PC-9 (cell line): ENCODE data around the gene TSC1. TPM values are rescaled to one million over a fixed set of nuclear protein-coding genes. Genes with fewer than 3 reads are reported as not detected.

Experiments
- BruUV-seq: library from RNA; stranded (reverse); fragments of 400-500 nt; replicated peaks from 2 replicates; lab custom pipeline; 2021; lab: Mats Ljungman, UMichigan
- CTCF ChIA-PET: fragments of 300-600 bp; sonication (Branson Sonifier 250); formaldehyde crosslinking; loops from one replicate; lab custom pipeline; 2022; ENCODE audit warnings: antibody characterized with exemption; lab: Charles Lee
- POLR2A ChIA-PET: fragments of 300-600 bp; sonication (Branson Sonifier 250); formaldehyde crosslinking; loops from one replicate; lab custom pipeline; 2022; ENCODE audit warnings: antibody characterized with exemption; ENCODE audit not compliant: unreplicated experiment; lab: Charles Lee
- DNase-seq, 2 experiments: peaks; one replicate each; pipeline versions ENCODE4 v3.0.0 to v3.0.0-alpha.2; 2015 to 2022; ENCODE audit warnings: mixed read lengths in 1 of 2
- H2AFZ ChIP-seq: fragments of 200-600 bp; sonication (generic); 2 replicates; pipeline ENCODE4 v1.8.1; 2017; ENCODE audit warnings: antibody characterized with exemption
- H3F3A ChIP-seq: fragments of 200-600 bp; sonication (generic); 2 replicates; pipeline ENCODE4 v1.8.1; 2017; ENCODE audit warnings: antibody characterized with exemption, mild to moderate bottlenecking, low read depth; ENCODE audit not compliant: insufficient read depth
- H3K27ac ChIP-seq: fragments of 200-600 bp; sonication (generic); 2 replicates; pipeline ENCODE4 v1.6.1; 2016; ENCODE audit warnings: mixed run types
- H3K27me3 ChIP-seq: fragments of 200-600 bp; sonication (generic); 2 replicates; pipeline ENCODE4 v1.6.1; 2016; ENCODE audit warnings: low read depth, mixed run types; ENCODE audit not compliant: insufficient read depth
- H3K36me3 ChIP-seq: fragments of 200-600 bp; sonication (generic); 2 replicates; pipeline ENCODE4 v1.6.1; 2016; ENCODE audit warnings: low read depth, mixed run types
- H3K4me1 ChIP-seq: fragments of 200-600 bp; sonication (generic); replicated peaks from 2 replicates; pipeline ENCODE4 v1.6.1; 2016; ENCODE audit warnings: mixed run types; ENCODE audit not compliant: insufficient read depth
- H3K4me2 ChIP-seq: fragments of 200-600 bp; sonication (generic); 2 replicates; pipeline ENCODE4 v1.6.1; 2017; ENCODE audit warnings: mixed run types
- H3K4me3 ChIP-seq: fragments of 200-600 bp; sonication (generic); 2 replicates; pipeline ENCODE4 v1.6.1; 2016; ENCODE audit warnings: mixed run types
- H3K79me2 ChIP-seq: fragments of 200-600 bp; sonication (generic); 2 replicates; pipeline ENCODE4 v1.6.1; 2017; ENCODE audit warnings: low read depth, mixed run types
- H3K9me2 ChIP-seq: fragments of 200-600 bp; sonication (generic); 2 replicates; pipeline ENCODE4 v1.8.1; 2017; ENCODE audit warnings: mild to moderate bottlenecking; ENCODE audit not compliant: insufficient read depth
- H3K9me3 ChIP-seq: fragments of 200-600 bp; sonication (generic); 2 replicates; pipeline ENCODE4 v1.8.1; 2016; ENCODE audit warnings: low read depth; ENCODE audit not compliant: insufficient read depth
- H4K20me1 ChIP-seq: fragments of 200-600 bp; sonication (generic); 2 replicates; pipeline ENCODE4 v1.8.1; 2017; ENCODE audit not compliant: insufficient read depth
- CTCF ChIP-seq: fragments of 200-600 bp; sonication (generic); conservative IDR thresholded peaks from 2 replicates; pipeline ENCODE4 v1.6.1; 2017; ENCODE audit warnings: mixed run types, antibody characterized with exemption, mild to moderate bottlenecking, moderate library complexity
- EZH2 ChIP-seq: fragments of 200-600 bp; sonication (generic); IDR thresholded peaks from 2 replicates; pipeline ENCODE4 v1.8.0; 2017; ENCODE audit warnings: antibody characterized with exemption, low read depth
- intact Hi-C: fragments of 100-400 bp; cut with micrococcal nuclease; formaldehyde crosslinking; loops from one replicate; pipeline ENCODE4 v1.10.0; 2022; ENCODE audit not compliant: unreplicated experiment
- total RNA-seq: library from RNA; stranded (reverse); gene quantifications from 2 replicates; pipeline ENCODE4 v1.2.3, GENCODE V29; 2021

TSC1 gene
- total RNA-seq, 1 experiment from 2014 or later = 61.0 TPM

GRCh38 chr9:132946631-132947295, 2.3 kb upstream of the TSC1 start:
- H3K4me2 ChIP-seq = peak overlapping the region; percentile 8; the same call in 1 of the 2 replicates
- H4K20me1 ChIP-seq = no peaks in the 10 kb centered on the region
- no peaks in the 10 kb centered on the region for H3K27me3 ChIP-seq
- no TSS peak for BruUV-seq
- H3K9me2 ChIP-seq = no peaks in the 10 kb centered on the region
- no peaks in the 10 kb centered on the region for H3K9me3 ChIP-seq
- H3K4me1 ChIP-seq = peaks cover 28% of the 10 kb centered on the region
- H3K4me3 ChIP-seq = no peak overlapping the region
- no peaks in the 10 kb centered on the region for H3K36me3 ChIP-seq
- peaks cover 26% of the 10 kb centered on the region for H3K79me2 ChIP-seq
- peak in 1 of 2 experiments; percentile 36 for DNase-seq
- H3F3A ChIP-seq = peaks cover 7% of the 10 kb centered on the region; the same call in 1 of the 2 replicates
- POLR2A ChIA-PET = interaction anchor here (0.7 kb wide), 1 partner anchor 401 kb away, joined by 3 read pairs; the partner anchor contains the start of gene MED22
- intact Hi-C loops = no loop called here
- TF ChIP-seq CTCF = no peak
- TF ChIP-seq EZH2 = no peak
- CTCF ChIA-PET = interaction anchor here (0.6 kb wide), 2 partner anchors 12 to 593 kb away, joined by 3 read pairs; no protein-coding TSS in a partner anchor
- no peak overlapping the region for H3K27ac ChIP-seq
- no peak overlapping the region for H2AFZ ChIP-seq

- H3K27ac ChIP-seq = no peak overlapping the region
- POLR2A ChIA-PET = no interaction called here
- H3K4me1 ChIP-seq = peaks cover 28% of the 10 kb centered on the region
- intact Hi-C loops = no loop called here
- CTCF ChIA-PET = interaction anchor here (0.6 kb wide), 2 partner anchors 11 to 593 kb away, joined by 3 read pairs; no protein-coding TSS in a partner anchor
- no peak overlapping the region for H3K4me3 ChIP-seq
- no peaks in the 10 kb centered on the region for H3K27me3 ChIP-seq
- H3K4me2 ChIP-seq = peak overlapping the region; percentile 8; the same call in 1 of the 2 replicates
- 0 out of 2 replicates have a peak, but pooled peaks cover 2% of the 10 kb centered on the region for H4K20me1 ChIP-seq
- H3K9me2 ChIP-seq = no peaks in the 10 kb centered on the region
- TF ChIP-seq EZH2 (no peak), CTCF (no peak)
- H3K9me3 ChIP-seq = no peaks in the 10 kb centered on the region
- peaks cover 7% of the 10 kb centered on the region; the same call in 1 of the 2 replicates for H3F3A ChIP-seq
- DNase-seq = no peak
- no peaks in the 10 kb centered on the region for H3K36me3 ChIP-seq
- H2AFZ ChIP-seq = peak overlapping the region; percentile 14; the same call in 1 of the 2 replicates
- no TSS peak for BruUV-seq
- peaks cover 32% of the 10 kb centered on the region for H3K79me2 ChIP-seq
Measured at GRCh38 chr9:132946211-132946610, 1.8 kb upstream of the TSC1 start.

GRCh38 chr9:132945186-132946130, 1.0 kb upstream of the TSC1 start:
- Histone ChIP-seq H3K4me1 (peaks cover 28% of the 10 kb centered on the region), H2AFZ (peak overlapping the region; percentile 79), H3K9me2 (no peaks in the 10 kb centered on the region), H3K36me3 (no peaks in the 10 kb centered on the region), H3K4me3 (peak overlapping the region; percentile 97), H3K9me3 (no peaks in the 10 kb centered on the region), H3K79me2 (peaks cover 39% of the 10 kb centered on the region), H4K20me1 (0 out of 2 replicates have a peak, but pooled peaks cover 3% of the 10 kb centered on the region), H3K27me3 (no peaks in the 10 kb centered on the region), H3K27ac (peak overlapping the region; percentile 96; the same call in 1 of the 2 replicates), H3K4me2 (peak overlapping the region; percentile 100), H3F3A (peaks cover 7% of the 10 kb centered on the region; the same call in 1 of the 2 replicates)
- TF ChIP-seq CTCF (no peak), EZH2 (no peak)
- intact Hi-C loops = no loop called here
- no peak for DNase-seq
- BruUV-seq = TSS peak; percentile 92
- CTCF ChIA-PET = interaction anchor here (0.7 kb wide), 1 partner anchor 563 kb away, joined by 3 read pairs; no protein-coding TSS in a partner anchor
- POLR2A ChIA-PET = interaction anchor here (0.5 to 0.7 kb wide), 6 partner anchors 10 to 627 kb away, joined by 3 to 6 read pairs (median 5); no protein-coding TSS in a partner anchor
